AG09309 (cell line): ENCODE measurements around the gene WDR5.

ENCODE experiments used
- DNase-seq: peaks from one replicate; pipeline ENCODE4 v3.0.0-alpha.2; 2010; ENCODE audit warnings: low read depth
- H3K4me3 ChIP-seq: 2 replicates; pipeline ENCODE4 v1.5.1; 2011; ENCODE audit warnings: mild to moderate bottlenecking, low read depth, low read length, moderate library complexity; ENCODE audit not compliant: control insufficient read depth
- TF ChIP-seq, protein P1 (sequence below): IDR thresholded peaks from 2 replicates; pipeline ENCODE4 v1.5.1; 2011; ENCODE audit warnings: mild to moderate bottlenecking, low read depth, low read length, inconsistent platforms; ENCODE audit not compliant: insufficient read depth, control insufficient read depth; ENCODE audit errors: missing control alignments

The WDR5 gene

GRCh38 chr9:134187891-134188385 is 52.1 kb downstream of the WDR5 start:
- no peak for DNase-seq
- H3K4me3 ChIP-seq: no peak overlapping the region
- TF ChIP-seq, protein P1, sequence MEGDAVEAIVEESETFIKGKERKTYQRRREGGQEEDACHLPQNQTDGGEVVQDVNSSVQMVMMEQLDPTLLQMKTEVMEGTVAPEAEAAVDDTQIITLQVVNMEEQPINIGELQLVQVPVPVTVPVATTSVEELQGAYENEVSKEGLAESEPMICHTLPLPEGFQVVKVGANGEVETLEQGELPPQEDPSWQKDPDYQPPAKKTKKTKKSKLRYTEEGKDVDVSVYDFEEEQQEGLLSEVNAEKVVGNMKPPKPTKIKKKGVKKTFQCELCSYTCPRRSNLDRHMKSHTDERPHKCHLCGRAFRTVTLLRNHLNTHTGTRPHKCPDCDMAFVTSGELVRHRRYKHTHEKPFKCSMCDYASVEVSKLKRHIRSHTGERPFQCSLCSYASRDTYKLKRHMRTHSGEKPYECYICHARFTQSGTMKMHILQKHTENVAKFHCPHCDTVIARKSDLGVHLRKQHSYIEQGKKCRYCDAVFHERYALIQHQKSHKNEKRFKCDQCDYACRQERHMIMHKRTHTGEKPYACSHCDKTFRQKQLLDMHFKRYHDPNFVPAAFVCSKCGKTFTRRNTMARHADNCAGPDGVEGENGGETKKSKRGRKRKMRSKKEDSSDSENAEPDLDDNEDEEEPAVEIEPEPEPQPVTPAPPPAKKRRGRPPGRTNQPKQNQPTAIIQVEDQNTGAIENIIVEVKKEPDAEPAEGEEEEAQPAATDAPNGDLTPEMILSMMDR: no peak

- TF ChIP-seq, protein P1: no peak
- no peak for DNase-seq
- no peak overlapping the region for H3K4me3 ChIP-seq
Measured at GRCh38 chr9:134188386-134189144, 52.7 kb downstream of the WDR5 start.

DNA sequence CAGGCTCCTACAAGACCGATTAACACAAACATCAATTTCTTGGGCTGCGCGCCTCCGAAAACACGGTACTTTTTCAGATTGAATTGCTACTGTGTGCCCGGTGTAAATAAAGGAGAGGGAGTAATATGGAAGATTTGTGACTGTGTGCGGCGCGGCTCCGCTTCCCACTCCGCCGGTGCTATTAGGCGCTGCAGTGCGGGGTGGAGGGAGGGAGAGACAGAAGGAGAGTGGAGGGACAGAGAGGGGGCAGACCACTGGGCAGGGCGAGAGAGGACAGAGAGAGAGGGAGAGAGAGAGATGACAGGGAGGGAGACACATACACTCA is 53.2 kb downstream of the WDR5 start:
- no peak for DNase-seq
- no peak overlapping the region for H3K4me3 ChIP-seq
- TF ChIP-seq, protein P1: no peak

DNA sequence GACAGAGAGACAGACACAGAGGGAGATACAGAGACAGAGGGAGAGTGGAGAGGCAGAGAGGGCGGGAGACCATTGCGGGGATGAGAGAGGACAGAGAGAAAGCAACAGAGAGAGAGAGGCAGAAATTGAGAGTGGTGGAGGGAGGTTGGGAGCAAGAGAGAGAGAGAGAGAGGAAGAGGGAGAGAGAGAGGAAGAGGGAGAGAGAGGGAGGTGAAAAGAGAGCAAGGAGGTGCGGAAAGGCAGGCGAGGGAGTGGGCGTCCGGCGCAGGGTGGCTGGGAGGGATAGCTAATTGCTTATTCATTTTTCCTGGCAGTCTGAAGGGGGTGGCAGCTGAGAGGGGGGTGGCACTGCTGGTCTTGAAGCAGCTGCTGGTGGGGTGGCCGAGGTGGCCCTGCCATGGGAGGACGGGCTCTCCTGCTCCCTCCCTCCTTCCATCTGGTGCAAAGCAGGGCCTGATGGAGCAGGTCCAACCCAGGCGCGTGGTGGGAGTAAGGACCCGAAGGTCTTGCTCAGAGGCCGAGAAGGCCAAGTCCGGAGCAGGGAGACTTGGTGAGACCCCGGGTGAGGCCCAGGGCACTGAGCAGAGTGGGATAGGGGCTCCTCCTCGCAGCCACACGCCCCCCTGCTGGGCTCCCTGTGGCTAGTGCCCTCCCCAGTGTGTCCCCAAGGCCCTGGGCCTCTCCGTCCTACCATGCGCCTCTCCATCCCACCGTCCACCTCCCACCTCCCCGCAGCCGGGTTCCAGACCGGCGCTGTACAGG is 53.8 kb downstream of the WDR5 start:
- TF ChIP-seq, protein P1: no peak
- H3K4me3 ChIP-seq: no peak overlapping the region
- no peak for DNase-seq

- TF ChIP-seq, protein P1: no peak
- DNase-seq: no peak
- no peak overlapping the region for H3K4me3 ChIP-seq
Measured at GRCh38 chr9:134190232-134191121, 54.6 kb downstream of the WDR5 start.

- H3K4me3 ChIP-seq: no peak overlapping the region
- TF ChIP-seq, protein P1: no peak
- DNase-seq: no peak
Measured at GRCh38 chr9:134191455-134192209, 55.8 kb downstream of the WDR5 start.
